GM12874 (cell line): ENCODE results near the gene TNNT3.

Experiments used
- CTCF ChIP-seq: IDR thresholded peaks from 2 replicates; pipeline ENCODE4 v1.5.1; 2011; ENCODE audit warnings: low read depth, mild to moderate bottlenecking, control low read depth, low read length, moderate library complexity; ENCODE audit not compliant: insufficient read depth

Gene TNNT3

GRCh38 chr11:1926156-1927025, 6.9 kb downstream of the TNNT3 start:
- no peak for TF ChIP-seq CTCF

DNA sequence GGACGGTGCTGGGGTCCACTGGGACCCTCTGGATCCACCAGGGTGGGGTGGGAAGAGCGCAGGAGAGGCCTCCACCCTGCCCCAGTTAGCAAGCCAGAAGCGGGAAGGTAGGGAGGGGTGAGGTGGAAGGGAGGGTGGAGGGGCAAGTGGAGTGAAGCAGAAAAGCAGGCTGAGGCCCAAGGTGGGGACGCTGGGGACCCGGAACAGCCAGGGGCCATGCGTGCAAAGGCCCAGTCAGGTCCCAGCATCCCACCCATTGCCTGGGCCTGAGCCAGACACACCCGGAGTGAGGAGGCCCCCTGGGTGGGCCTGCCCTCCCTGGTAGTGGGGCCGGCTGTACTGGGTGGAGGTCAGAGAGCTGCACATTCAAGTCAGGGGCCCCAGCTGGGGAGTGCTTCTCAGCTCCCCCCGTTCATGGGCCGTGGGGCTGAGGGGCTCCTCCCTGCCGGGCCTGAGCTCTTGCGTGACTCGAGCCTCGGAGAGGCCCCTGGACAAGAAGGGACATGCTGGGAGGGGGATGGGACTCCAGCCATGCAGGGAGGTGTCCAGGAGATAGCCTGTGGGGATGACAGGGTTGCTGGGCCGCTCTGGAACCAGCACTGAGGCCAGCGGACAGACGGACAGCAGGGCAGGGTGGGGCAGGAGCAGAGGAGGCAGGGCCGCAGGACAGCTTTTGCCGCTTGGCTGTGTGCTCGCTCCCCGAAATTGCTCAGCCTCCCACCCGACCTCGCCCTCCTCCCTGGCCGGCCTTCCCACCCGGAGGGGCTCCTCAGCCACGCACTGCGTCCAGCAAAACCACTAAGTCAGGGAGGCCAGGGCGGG, 7.7 kb downstream of the TNNT3 start:
- TF ChIP-seq CTCF = no peak

DNA sequence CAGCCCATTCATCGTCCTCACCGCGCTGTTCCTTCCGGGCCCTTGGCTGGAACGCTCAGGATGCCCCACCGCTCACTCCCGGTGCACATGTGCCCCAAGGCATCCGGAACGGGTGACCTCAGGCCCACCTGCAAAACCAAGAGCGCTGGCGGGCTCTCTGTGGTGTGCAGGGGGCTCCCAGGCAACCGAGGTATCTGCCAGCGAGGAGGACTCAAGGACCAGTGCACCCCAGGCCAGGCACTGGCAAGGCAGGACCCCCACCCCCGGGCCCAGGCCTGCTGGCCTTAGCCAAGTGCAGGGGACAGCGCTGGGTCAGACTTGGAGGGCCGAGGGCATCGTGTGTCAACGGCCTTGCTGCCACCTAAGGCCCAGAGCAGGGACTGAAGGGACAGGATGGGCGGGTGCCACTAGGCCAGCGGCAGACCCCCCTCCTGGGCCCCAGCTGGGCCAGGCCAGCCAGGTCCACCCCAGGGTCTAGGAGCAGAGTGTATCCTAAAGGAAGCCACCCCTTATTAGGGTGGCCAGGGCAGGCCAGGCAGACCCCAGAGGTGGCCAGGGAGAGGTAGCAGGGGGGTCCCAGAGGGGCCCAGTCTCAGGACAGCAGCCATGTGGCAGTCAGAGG, 8.5 kb downstream of the TNNT3 start:
- no peak for TF ChIP-seq CTCF

GRCh38 chr11:1928470-1928890, 9.0 kb downstream of the TNNT3 start:
- TF ChIP-seq CTCF = no peak

GRCh38 chr11:1928891-1929541, 9.5 kb downstream of the TNNT3 start:
- no peak for TF ChIP-seq CTCF

GRCh38 chr11:1929621-1930461, 10.3 kb downstream of the TNNT3 start:
- no peak for TF ChIP-seq CTCF
